ENCODE results near the gene DOCK11.

DNA sequence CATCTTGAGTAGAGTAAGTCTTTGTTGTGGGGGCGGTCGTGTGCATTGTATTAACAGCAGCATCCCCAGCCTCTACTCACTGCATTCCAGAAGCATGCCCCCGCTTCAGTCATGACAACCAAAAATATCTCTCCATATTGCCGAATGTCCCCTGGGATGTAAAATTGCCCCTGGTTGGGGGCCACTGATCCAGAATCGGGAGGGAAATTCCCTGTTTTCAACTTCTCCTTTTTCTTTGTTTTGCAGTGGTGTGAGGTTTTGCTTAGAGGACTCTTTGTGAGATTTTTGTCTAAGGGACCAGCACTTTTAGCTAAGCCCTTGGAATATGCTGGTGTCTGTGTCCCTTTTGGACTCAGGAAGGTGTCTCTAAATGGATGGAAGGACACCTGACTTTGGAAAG is 228.8 kb downstream of the DOCK11 start:
- TF ChIP-seq, protein P1, sequence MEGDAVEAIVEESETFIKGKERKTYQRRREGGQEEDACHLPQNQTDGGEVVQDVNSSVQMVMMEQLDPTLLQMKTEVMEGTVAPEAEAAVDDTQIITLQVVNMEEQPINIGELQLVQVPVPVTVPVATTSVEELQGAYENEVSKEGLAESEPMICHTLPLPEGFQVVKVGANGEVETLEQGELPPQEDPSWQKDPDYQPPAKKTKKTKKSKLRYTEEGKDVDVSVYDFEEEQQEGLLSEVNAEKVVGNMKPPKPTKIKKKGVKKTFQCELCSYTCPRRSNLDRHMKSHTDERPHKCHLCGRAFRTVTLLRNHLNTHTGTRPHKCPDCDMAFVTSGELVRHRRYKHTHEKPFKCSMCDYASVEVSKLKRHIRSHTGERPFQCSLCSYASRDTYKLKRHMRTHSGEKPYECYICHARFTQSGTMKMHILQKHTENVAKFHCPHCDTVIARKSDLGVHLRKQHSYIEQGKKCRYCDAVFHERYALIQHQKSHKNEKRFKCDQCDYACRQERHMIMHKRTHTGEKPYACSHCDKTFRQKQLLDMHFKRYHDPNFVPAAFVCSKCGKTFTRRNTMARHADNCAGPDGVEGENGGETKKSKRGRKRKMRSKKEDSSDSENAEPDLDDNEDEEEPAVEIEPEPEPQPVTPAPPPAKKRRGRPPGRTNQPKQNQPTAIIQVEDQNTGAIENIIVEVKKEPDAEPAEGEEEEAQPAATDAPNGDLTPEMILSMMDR (IDR thresholded peaks at IDR 0.05; ENCODE audit: poor library complexity), result no peak
- no peak for TF ChIP-seq EZH2 (IDR thresholded peaks at IDR 0.05; ENCODE audit: borderline replicate concordance)
- no peak for TF ChIP-seq EZH2phosphoT487 (IDR thresholded peaks at IDR 0.05; ENCODE audit: low read depth, severe bottlenecking, unreplicated experiment)

All from hepatocyte (in vitro differentiated cells).